Right atrium auricular region (tissue), 2 donors: ENCODE measurements around the gene ZG16. TPM values are rescaled to one million over a fixed set of nuclear protein-coding genes. Genes with fewer than 3 reads are reported as not detected.
"Not testable (repeated sequence)": the region's sequence is repeated elsewhere in the genome, so short reads cannot be mapped to it uniquely, and the experiment has no call there.

ENCODE experiments used
- DNase-seq: peaks from one replicate; pipeline ENCODE4 v3.0.0-alpha.2; 2019; ENCODE audit warnings: low spot score
- H3K27ac ChIP-seq, 2 donors: fragments of 200-600 bp; sonication (generic); 1 replicate in 1 of 2; 2 replicates in 1 of 2; pipeline ENCODE4 v1.5.1; 2016 to 2019
- H3K27me3 ChIP-seq, 2 donors: fragments of 200-600 bp; sonication (generic); one replicate each; pipeline versions ENCODE4 v1.5.1 to v1.6.0; 2017 to 2019
- H3K36me3 ChIP-seq: fragments of 200-600 bp; sonication (generic); one replicate; pipeline ENCODE4 v1.5.1; 2016
- H3K4me1 ChIP-seq, 2 donors: fragments of 200-600 bp; sonication (generic); one replicate each; pipeline versions ENCODE4 v1.5.1 to v1.6.0; 2017 to 2019
- H3K4me3 ChIP-seq, 2 donors: fragments of 200-600 bp; sonication (generic); 1 replicate in 1 of 2; 2 replicates in 1 of 2; pipeline ENCODE4 v1.5.1; 2017 to 2019; ENCODE audit warnings: mild to moderate bottlenecking in 1 of 2, moderate library complexity in 1 of 2
- H3K9me3 ChIP-seq, 2 donors: fragments of 200-600 bp; sonication (generic); one replicate each; pipeline ENCODE4 v1.5.1; 2019
- CTCF ChIP-seq, 2 donors: fragments of 200-600 bp; sonication (generic); IDR thresholded peaks; one replicate each; pipeline ENCODE4 v1.5.1; 2019; ENCODE audit warnings: antibody characterized with exemption in 2 of 2
- total RNA-seq, 2 donors: library from RNA; depleted of rRNA; stranded (reverse); fragments of >200 nt; gene quantifications; one replicate each; pipeline ENCODE4 v1.1.0, GENCODE V29; 2016

ZG16 gene
- total RNA-seq, 2 donors from 2014 or later: not detected

DNA sequence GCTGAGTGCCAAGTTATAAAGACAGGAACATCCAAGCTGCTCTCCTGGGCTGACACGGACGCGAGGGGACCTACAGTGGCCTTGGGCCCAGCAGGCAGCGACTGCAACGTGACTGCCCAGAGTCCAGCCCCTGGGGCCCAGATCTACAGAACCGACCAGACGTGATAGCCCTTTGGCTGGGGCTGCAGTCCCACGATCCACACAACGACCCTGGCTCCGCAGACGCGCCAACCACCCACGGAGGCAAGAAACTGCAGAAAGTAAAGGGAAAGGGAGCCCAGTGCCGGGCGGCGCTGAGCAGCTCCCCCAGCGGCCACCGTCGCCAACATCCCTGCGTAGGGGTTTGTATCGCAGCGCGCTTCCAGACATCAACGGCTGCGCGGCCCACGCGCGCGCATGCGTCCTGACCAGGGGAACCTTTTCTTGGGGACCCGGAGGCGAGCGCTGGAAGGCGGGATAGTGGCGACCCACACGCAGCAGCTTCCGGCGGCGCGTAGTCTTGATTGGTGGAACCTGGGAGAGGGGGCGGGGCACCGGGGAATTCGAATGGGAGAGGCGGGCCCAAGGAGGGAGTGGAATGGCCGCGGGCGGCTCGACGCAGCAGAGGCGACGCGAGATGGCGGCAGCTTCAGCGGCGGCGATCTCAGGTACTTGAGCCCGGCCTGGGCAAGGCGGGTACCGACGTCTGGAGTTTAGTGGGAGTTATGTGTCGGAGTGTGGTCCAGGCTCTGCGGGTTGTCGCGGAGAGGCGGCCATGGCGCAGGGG, 12.3 kb downstream of the ZG16 start, which contains the start of gene KIF22:
Gene KIF22 (plus strand): TSS at position 569 of the 766 bp plus-strand sequence. CDS start 9 bp downstream, at position 578.
- TF ChIP-seq CTCF (IDR thresholded peaks at IDR 0.05): peak; percentile 45 to 84
- peak within 1 kb of the TSS; percentile 83 to 89 for H3K27ac ChIP-seq

DNA sequence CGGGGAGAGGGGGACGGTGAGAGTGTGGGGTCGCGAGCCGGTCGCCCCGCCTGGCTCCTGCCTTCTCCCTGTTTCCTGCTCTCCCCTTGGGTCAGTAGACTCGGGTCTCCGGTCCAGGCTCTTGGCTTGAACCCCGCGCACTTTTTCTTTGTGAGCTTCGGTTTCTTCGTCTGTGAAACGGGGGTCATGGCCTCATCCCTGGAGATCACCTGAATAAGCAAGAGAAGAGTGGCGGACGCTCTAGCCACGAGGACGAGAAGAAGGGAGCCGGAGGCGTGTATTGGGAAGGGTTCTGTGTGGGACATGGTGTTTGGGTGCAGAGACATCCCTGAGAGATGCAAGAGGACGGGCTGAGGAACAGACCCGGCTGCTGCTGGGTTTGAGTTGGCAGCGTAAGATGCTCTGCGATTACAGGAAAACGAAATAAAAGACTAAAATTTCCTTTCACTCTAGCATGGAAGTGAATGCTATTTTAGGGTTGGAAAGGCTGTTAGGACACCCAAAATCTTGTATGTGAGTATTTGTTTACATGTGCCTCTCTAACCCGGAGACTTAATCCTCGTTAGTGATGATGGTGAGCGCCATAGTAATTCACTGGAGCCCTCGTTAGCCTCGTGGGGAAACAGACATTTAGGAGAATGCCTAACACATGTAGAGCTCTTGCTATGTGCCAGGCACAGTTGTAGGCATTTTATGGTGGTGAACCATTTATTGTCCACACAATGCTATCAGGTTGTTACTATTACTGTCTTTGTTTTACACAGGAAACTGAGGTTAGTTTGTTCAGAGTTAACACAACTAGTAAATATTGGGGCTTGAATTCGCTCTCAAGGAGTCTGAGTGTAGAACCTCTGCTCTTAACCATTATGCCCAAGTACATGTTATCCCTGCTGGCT, 13.1 kb downstream of the ZG16 start:
- H3K4me1 ChIP-seq: peaks cover 0 to 17% of the 10 kb centered on the region in 2 donors
- H3K36me3 ChIP-seq: no peaks in the 10 kb centered on the region
- no peaks in the 10 kb centered on the region for H3K9me3 ChIP-seq
- DNase-seq: no peak
- H3K27ac ChIP-seq: peak overlapping the region in 1 of 2 donors; percentile 55
- H3K4me3 ChIP-seq: peak overlapping the region; percentile 74 to 92
- H3K27me3 ChIP-seq: no peaks in the 10 kb centered on the region
- TF ChIP-seq CTCF (IDR thresholded peaks at IDR 0.05): no peak

More for the DNA sequence above, 12.3 kb downstream of the ZG16 start, which contains the start of gene KIF22:
- no peaks in the 10 kb centered on the region for H3K27me3 ChIP-seq
- peak; percentile 99 for DNase-seq
- H3K36me3 ChIP-seq: no peaks in the 10 kb centered on the region
- peaks cover 0 to 18% of the 10 kb centered on the region in 2 donors for H3K4me1 ChIP-seq
- peak within 1 kb of the TSS; percentile 74 to 92 for H3K4me3 ChIP-seq
- H3K9me3 ChIP-seq: no peaks in the 10 kb centered on the region

GRCh38 chr16:29791845-29792807, 14.1 kb downstream of the ZG16 start:
- Histone ChIP-seq H3K4me1 (peaks cover 0 to 17% of the 10 kb centered on the region in 2 donors), H3K27ac (no peak overlapping the region), H3K9me3 (no peaks in the 10 kb centered on the region), H3K36me3 (peaks cover 4% of the 10 kb centered on the region), H3K27me3 (no peaks in the 10 kb centered on the region), H3K4me3 (peak overlapping the region in 1 of 2 donors; percentile 92)
- no peak for DNase-seq
- no peak for TF ChIP-seq CTCF (IDR thresholded peaks at IDR 0.05)

GRCh38 chr16:29793153-29793552, 15.1 kb downstream of the ZG16 start:
- peaks cover 0 to 17% of the 10 kb centered on the region in 2 donors for H3K4me1 ChIP-seq
- not testable (repeated sequence) for H3K27me3 ChIP-seq, H3K4me3 ChIP-seq, H3K9me3 ChIP-seq, DNase-seq, H3K36me3 ChIP-seq, H3K27ac ChIP-seq

DNA sequence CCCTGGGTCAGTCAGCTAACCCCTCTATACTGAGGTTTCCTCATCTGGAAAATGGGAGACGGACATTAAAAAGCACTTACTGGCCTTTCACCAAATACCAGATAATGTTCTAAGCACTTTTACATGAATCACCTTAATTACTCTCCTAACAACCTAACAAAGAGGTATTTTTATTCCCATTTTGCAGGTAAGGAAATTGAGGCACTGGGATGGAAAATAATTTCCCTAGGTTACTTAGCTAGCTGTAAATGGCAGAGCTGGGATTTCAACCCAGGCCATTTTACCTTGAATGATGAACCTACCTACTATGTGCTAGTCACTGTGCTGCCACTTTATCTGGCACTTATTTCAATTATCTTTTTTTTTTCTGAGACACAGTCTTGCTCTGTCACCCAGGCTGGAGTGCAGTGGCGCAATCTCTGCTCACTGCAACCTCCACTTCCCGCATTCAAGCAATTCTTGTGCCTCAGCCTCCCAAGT, 16.2 kb downstream of the ZG16 start:
- no peak overlapping the region for H3K4me3 ChIP-seq
- DNase-seq: no peak
- no peak for TF ChIP-seq CTCF (IDR thresholded peaks at IDR 0.05)
- H3K36me3 ChIP-seq: peaks cover 21% of the 10 kb centered on the region
- no peaks in the 10 kb centered on the region for H3K27me3 ChIP-seq
- no peak overlapping the region for H3K27ac ChIP-seq
- H3K9me3 ChIP-seq: no peaks in the 10 kb centered on the region
- H3K4me1 ChIP-seq: peaks cover 0 to 17% of the 10 kb centered on the region in 2 donors
